SK-N-MC (cell line): ENCODE results near the gene IQGAP3.

Experiments
- DNase-seq: peaks from one replicate; pipeline ENCODE4 v3.0.0-alpha.2; 2011; ENCODE audit warnings: low read depth, low spot score
- H3K27ac ChIP-seq: fragments of 200-600 bp; sonication (generic); 2 replicates; pipeline ENCODE4 v1.5.1; 2016; ENCODE audit warnings: mixed run types
- H3K36me3 ChIP-seq: fragments of 200-600 bp; sonication (generic); 2 replicates; pipeline ENCODE4 v1.6.1; 2017; ENCODE audit warnings: antibody characterized with exemption, low read length, mixed read lengths; ENCODE audit not compliant: insufficient read depth
- H3K4me3 ChIP-seq: fragments of 200-600 bp; sonication (generic); 2 replicates; pipeline ENCODE4 v1.5.1; 2016
- H3K9ac ChIP-seq: fragments of 200-600 bp; sonication (generic); 2 replicates; pipeline ENCODE4 v1.8.0; 2017; ENCODE audit warnings: mixed run types, mixed read lengths; ENCODE audit not compliant: insufficient read length
- H3K9me3 ChIP-seq: fragments of 200-600 bp; sonication (generic); 2 replicates; pipeline ENCODE4 v1.6.1; 2017; ENCODE audit warnings: low read depth, mild to moderate bottlenecking, antibody characterized with exemption, low read length, moderate library complexity, mixed read lengths
- EZH2 ChIP-seq: fragments of 200-600 bp; sonication (generic); IDR thresholded peaks from one replicate; pipeline ENCODE4 v1.6.1; 2017; ENCODE audit warnings: antibody characterized with exemption
- FOXP2 ChIP-seq: optimal IDR thresholded peaks from 2 replicates; pipeline ENCODE3; 2011; ENCODE audit warnings: mild to moderate bottlenecking, moderate library complexity; ENCODE audit not compliant: insufficient read depth; ENCODE audit errors: extremely low read length, control extremely low read depth
- POLR2AphosphoS5 ChIP-seq: IDR thresholded peaks from 2 replicates; pipeline ENCODE4 v1.6.1; 2012; ENCODE audit warnings: mild to moderate bottlenecking, low read depth, low read length, borderline replicate concordance

IQGAP3 gene

DNA sequence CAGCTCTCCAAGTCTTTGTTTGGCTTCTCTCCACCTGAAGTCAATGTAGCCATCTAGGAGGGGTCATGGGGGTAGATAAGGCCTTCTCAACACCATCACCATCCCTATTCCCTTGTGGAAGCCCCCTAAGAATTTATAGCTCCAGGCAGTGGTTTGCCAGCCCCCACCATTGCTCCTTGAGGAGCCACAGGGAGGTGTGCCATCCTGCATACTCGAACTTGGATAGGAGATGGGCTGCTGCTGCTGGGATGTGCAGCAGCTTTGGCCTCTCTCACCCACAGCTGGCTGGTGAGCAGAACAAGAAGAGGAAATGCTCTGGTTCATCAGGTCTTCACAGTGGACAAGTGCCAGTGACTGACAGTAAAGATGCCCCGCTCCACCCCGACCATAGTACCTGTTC is 24.1 kb upstream of the IQGAP3 start:
- TF ChIP-seq FOXP2 (no peak), EZH2 (no peak), POLR2AphosphoS5 (no peak)
- Histone ChIP-seq H3K9me3 (no peaks in the 10 kb centered on the region), H3K36me3 (peaks cover 64% of the 10 kb centered on the region), H3K4me3 (no peak overlapping the region), H3K27ac (no peak overlapping the region), H3K9ac (no peak overlapping the region)
- DNase-seq = no peak

DNA sequence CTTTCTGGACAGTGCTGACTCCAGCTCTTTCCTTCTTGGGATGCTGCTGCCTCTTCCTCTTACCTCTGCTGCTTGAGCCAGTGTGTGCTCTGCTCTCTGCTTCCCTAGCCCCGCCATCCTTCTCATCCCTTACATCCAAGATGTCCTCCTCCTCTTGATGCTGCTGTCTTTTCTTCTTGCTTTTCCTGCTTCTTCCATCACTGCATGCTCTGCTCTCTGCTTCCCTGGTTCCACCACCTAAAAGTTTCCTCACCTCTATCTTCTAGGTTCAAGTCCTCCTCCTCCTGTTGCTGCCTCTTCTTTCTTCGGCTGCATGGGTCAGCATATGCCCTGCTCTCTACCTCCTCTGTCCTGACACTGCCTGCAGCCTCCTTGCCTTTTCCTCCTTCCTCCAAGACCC is 22.7 kb upstream of the IQGAP3 start:
- H3K4me3 ChIP-seq = no peak overlapping the region
- H3K27ac ChIP-seq = peak overlapping the region; percentile 58; the same call in 1 of the 2 replicates
- no peak overlapping the region for H3K9ac ChIP-seq
- TF ChIP-seq POLR2AphosphoS5 (no peak; the same call in 1 of the 2 replicates), EZH2 (no peak), FOXP2 (no peak)
- DNase-seq = no peak
- H3K9me3 ChIP-seq = no peaks in the 10 kb centered on the region
- H3K36me3 ChIP-seq = peaks cover 64% of the 10 kb centered on the region

DNA sequence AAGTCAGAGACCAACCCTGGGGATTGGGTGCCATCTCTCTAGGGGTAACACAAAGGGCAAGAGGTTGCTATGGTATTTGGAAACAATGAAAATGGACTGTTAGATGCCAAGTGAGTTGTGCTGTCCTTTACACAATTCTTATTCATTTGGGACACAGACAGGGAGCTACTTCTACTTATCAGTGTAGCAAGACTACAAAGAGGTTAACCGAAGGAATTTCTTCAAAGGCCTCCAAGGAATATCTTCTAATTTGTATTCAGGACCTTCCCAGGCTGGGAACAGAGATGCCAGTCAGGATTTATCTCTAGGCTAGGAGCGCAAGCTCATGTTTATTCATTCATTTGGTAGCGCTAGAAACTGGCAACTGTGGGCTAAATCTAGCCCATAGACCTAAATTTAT is 21.8 kb upstream of the IQGAP3 start:
- Histone ChIP-seq H3K36me3 (peaks cover 64% of the 10 kb centered on the region), H3K9me3 (no peaks in the 10 kb centered on the region), H3K27ac (peak overlapping the region; percentile 58), H3K9ac (no peak overlapping the region), H3K4me3 (no peak overlapping the region)
- DNase-seq = no peak
- TF ChIP-seq POLR2AphosphoS5 = no peak; the same call in 1 of the 2 replicates
- TF ChIP-seq EZH2 = no peak
- no peak for TF ChIP-seq FOXP2

DNA sequence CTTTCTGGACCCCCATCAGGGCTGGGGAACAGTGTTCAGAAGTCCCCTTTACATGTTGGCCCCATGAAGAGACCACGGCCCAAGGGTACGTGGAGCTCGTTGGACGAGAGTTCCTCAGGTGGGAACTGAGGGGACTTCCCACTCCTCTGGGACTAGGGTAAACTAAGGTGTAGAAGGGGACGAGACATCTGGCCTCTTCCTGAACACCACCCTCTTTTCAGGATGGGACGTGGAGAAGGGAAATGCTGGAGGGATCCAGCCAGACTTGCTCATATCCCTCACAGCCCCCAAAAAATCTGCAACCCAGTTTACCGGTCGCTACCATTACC is 21.3 kb upstream of the IQGAP3 start:
- no peak for DNase-seq
- Histone ChIP-seq H3K36me3 (peaks cover 58% of the 10 kb centered on the region), H3K4me3 (no peak overlapping the region), H3K9me3 (no peaks in the 10 kb centered on the region), H3K9ac (no peak overlapping the region), H3K27ac (no peak overlapping the region; the same call in 1 of the 2 replicates)
- TF ChIP-seq POLR2AphosphoS5 (no peak), FOXP2 (no peak), EZH2 (no peak)

DNA sequence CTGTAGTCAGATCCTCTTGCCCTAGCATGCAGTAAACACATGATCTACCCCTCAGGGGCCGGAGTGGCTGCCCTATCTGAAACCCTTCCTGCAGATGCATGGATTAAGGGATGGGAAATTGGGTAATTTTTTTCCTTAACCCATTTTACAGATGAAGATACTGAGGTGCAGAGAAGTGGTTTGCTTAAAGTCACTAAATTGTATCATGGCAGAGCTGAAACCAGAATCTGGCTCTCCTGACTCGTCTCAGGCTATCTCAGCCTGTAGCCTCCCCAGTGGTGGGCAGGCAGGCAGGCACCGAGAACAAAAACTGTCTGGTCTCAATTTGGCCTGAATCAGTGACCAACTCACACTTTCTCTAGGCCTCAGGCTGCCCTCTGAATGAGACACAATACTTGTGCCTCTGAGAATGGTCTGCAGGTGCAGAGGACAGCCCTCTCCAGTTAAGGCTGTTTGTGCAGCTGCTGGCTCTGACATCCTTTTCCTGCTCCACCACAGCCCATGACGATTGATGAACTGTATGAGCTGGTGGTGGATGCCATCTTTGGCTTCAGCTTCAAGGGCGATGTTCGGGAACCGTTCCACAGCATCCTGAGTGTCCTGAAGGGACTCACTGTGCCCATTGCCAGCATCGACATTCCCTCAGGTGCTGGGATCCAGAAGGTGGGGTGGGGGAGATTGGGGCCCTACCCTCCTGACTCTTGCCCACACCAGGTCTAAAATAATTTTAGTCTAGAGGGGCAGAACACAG is 20.7 kb upstream of the IQGAP3 start:
- peak overlapping the region; percentile 95 for H3K4me3 ChIP-seq
- no peak for TF ChIP-seq FOXP2
- TF ChIP-seq EZH2 = no peak
- TF ChIP-seq POLR2AphosphoS5 = no peak
- H3K36me3 ChIP-seq = peaks cover 53% of the 10 kb centered on the region
- H3K27ac ChIP-seq = no peak overlapping the region; the same call in 1 of the 2 replicates
- H3K9me3 ChIP-seq = no peaks in the 10 kb centered on the region
- H3K9ac ChIP-seq = no peak overlapping the region
- DNase-seq = no peak

DNA sequence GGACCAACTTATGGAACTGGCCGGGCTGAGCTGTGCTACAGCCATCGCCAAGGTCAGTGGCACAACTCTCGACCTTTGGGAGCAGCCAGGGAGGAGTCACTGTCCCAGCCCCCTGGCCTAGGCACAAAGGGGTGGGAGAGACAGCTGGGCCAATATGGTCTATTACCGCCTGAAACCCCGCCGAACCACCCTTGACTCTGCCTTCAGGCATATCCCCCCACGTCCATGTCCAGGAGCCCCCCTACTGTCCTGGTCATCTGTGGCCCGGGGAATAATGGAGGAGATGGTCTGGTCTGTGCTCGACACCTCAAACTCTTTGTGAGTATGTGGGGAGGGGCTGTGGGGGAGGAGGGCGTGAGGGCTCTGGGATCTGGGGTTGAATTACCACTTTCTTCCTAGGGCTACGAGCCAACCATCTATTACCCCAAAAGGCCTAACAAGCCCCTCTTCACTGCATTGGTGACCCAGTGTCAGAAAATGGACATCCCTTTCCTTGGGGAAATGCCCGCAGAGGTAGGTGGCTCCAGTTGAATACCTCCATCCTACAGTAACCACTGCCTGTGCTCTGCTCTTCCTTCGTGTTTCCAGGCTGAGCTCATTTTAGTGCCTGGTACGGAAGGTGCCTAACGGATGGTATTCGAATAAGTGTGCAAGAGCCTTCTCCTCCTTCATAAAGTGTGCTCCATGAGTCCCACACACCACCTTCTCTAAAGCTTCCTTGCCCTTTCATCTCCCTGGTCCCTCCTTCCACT is 20.0 kb upstream of the IQGAP3 start:
- Histone ChIP-seq H3K36me3 (peaks cover 45% of the 10 kb centered on the region), H3K4me3 (peak overlapping the region; percentile 95), H3K9me3 (no peaks in the 10 kb centered on the region), H3K9ac (peak overlapping the region; percentile 93), H3K27ac (peak overlapping the region; percentile 62)
- DNase-seq = no peak
- TF ChIP-seq FOXP2 (no peak), POLR2AphosphoS5 (peak; percentile 1), EZH2 (no peak)

DNA sequence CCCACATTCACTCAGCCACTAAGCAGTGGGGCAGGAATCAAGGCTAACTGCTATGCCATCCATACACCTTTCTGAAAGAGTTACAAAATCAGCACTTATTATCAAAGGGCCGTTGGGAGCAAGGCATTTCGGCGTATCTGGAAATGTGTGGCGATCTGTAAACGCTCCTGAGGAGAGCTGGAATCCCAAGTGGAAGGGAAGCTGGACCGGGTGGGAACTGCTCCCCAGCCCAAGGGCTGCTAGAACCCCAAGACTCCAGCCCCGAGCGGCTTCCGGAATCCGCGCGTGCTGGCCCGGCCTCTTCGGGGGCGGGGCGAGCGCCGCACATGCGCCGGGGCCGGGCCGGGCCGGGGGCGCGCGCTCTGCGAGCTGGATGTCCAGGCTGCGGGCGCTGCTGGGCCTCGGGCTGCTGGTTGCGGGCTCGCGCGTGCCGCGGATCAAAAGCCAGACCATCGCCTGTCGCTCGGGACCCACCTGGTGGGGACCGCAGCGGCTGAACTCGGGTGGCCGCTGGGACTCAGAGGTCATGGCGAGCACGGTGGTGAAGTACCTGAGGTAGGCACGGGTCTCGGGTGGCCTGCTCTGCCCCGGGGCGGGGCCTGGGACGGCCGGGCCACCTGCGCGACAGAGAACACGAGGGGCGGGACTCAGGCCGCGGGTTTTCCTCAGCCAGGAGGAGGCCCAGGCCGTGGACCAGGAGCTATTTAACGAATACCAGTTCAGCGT is 19.2 kb upstream of the IQGAP3 start, which contains the start of gene NAXE:
NAXE (plus strand) TSS at position 345 of the 726 bp plus-strand sequence; CDS start at position 374, 29 bp downstream.
- Histone ChIP-seq H3K27ac (peak within 1 kb of the TSS; percentile 65), H3K9me3 (no peaks in the 10 kb centered on the region), H3K36me3 (peaks cover 38% of the 10 kb centered on the region), H3K9ac (peak within 1 kb of the TSS; percentile 93), H3K4me3 (peak within 1 kb of the TSS; percentile 95)
- no peak for DNase-seq
- TF ChIP-seq EZH2 (no peak), POLR2AphosphoS5 (peak; percentile 95)

DNA sequence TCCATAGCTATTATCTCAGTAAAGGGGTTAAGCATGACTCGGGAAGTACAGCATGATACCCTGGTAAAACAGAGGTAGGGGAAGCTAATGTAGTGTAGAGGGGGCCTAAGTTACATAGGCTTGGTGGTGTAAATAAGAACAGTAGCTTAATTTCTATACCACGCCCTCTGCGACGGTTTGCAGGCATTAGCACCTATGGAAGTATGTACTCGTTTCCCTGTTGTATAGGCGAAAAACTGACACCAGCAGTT is 18.7 kb upstream of the IQGAP3 start:
- peaks cover 33% of the 10 kb centered on the region for H3K36me3 ChIP-seq
- peak overlapping the region; percentile 95 for H3K4me3 ChIP-seq
- peak overlapping the region; percentile 93 for H3K9ac ChIP-seq
- peak overlapping the region; percentile 65 for H3K27ac ChIP-seq
- H3K9me3 ChIP-seq = no peaks in the 10 kb centered on the region
- no peak for TF ChIP-seq EZH2
- no peak for TF ChIP-seq POLR2AphosphoS5
- TF ChIP-seq FOXP2 = no peak
- no peak for DNase-seq
